Tibial artery (tissue), 4 donors: ENCODE data around the gene CLEC4F.
"Not testable (repeated sequence)": the region's sequence is repeated elsewhere in the genome, so short reads cannot be mapped to it uniquely, and the experiment has no call there.

ENCODE experiments used
- DNase-seq, 2 donors: peaks; one replicate each; pipeline ENCODE4 v3.0.0-alpha.2; 2019
- H3K27ac ChIP-seq, 2 donors: fragments of 200-600 bp; sonication (generic) in 1 of 2; 1 replicate in 1 of 2; 2 replicates in 1 of 2; pipeline ENCODE4 v1.5.1; 2018 to 2019; ENCODE audit warnings: mild to moderate bottlenecking in 1 of 2
- H3K27me3 ChIP-seq, 2 donors: fragments of 200-600 bp; sonication (generic) in 1 of 2; one replicate each; pipeline versions ENCODE4 v1.5.1 to v1.6.0; 2016 to 2019
- H3K36me3 ChIP-seq, 3 donors: fragments of 200-600 bp; sonication (generic) in 2 of 3; one replicate each; pipeline ENCODE4 v1.5.1; 2016 to 2019; ENCODE audit warnings: mild to moderate bottlenecking in 2 of 3
- H3K4me1 ChIP-seq, 4 donors: fragments of 200-600 bp; sonication (generic) in 2 of 4; 1 replicate in 3 of 4; 2 replicates in 1 of 4; pipeline ENCODE4 v1.5.1; 2016 to 2019
- H3K4me3 ChIP-seq, 2 donors: fragments of 200-600 bp; sonication (generic) in 1 of 2; 1 replicate in 1 of 2; 2 replicates in 1 of 2; pipeline ENCODE4 v1.5.1; 2018 to 2019; ENCODE audit warnings: mild to moderate bottlenecking in 2 of 2
- H3K9me3 ChIP-seq, 3 donors: fragments of 200-600 bp; sonication (generic) in 1 of 3; one replicate each; pipeline ENCODE4 v1.5.1; 2016 to 2019
- CTCF ChIP-seq, 2 experiments: fragments of 200-600 bp in 1 of 2; fragments of 450-650 bp in 1 of 2; IDR thresholded peaks; one replicate each; pipeline ENCODE4 v1.5.1; 2017 to 2019; ENCODE audit warnings: antibody characterized with exemption in 2 of 2, mild to moderate bottlenecking in 1 of 2, moderate library complexity in 1 of 2
- intact Hi-C: fragments of 100-400 bp; cut with DNase I; formaldehyde crosslinking; loops from one replicate; pipeline ENCODE4 v1.15.0; 2023; ENCODE audit warnings: low total_unique reads

Gene CLEC4F

GRCh38 chr2:70801607-70802263 is 18.7 kb downstream of the CLEC4F start:
- H3K4me3 ChIP-seq: no peak overlapping the region
- intact Hi-C loops: no loop called here

GRCh38 chr2:70799706-70800105 is 20.7 kb downstream of the CLEC4F start:
- TF ChIP-seq CTCF (IDR thresholded peaks at IDR 0.05): no peak
- peaks cover 0 to 17% of the 10 kb centered on the region in 2 donors for H3K27me3 ChIP-seq
- no peak for DNase-seq
- H3K4me3 ChIP-seq: no peak overlapping the region
- no peaks in the 10 kb centered on the region for H3K36me3 ChIP-seq
- peaks cover 0 to 10% (median 1%) of the 10 kb centered on the region in 3 donors for H3K9me3 ChIP-seq
- intact Hi-C loops: no loop called here
- H3K27ac ChIP-seq: no peak overlapping the region
- no peaks in the 10 kb centered on the region for H3K4me1 ChIP-seq

More at GRCh38 chr2:70801607-70802263, 18.7 kb downstream of the CLEC4F start:
- TF ChIP-seq CTCF (IDR thresholded peaks at IDR 0.05): no peak
- Histone ChIP-seq H3K27me3 (peaks cover 0 to 7% of the 10 kb centered on the region in 2 donors), H3K27ac (no peak overlapping the region), H3K4me1 (no peaks in the 10 kb centered on the region), H3K9me3 (peaks cover 0 to 10% (median 4%) of the 10 kb centered on the region in 3 donors), H3K36me3 (no peaks in the 10 kb centered on the region)
- no peak for DNase-seq

- H3K4me1 ChIP-seq, DNase-seq, H3K4me3 ChIP-seq, H3K9me3 ChIP-seq, H3K36me3 ChIP-seq, H3K27ac ChIP-seq, intact Hi-C loops: not testable (repeated sequence)
- peaks cover 0 to 27% of the 10 kb centered on the region in 2 donors for H3K27me3 ChIP-seq
These were observed 22.4 kb downstream of the CLEC4F start for GRCh38 chr2:70797996-70798395.

- Histone ChIP-seq H3K9me3 (peaks cover 0 to 10% (median 0%) of the 10 kb centered on the region in 3 donors), H3K4me1 (no peaks in the 10 kb centered on the region), H3K4me3 (no peak overlapping the region), H3K27me3 (peaks cover 0 to 27% of the 10 kb centered on the region in 2 donors), H3K27ac (no peak overlapping the region), H3K36me3 (no peaks in the 10 kb centered on the region)
- intact Hi-C loops: no loop called here
- no peak for TF ChIP-seq CTCF (IDR thresholded peaks at IDR 0.05)
- DNase-seq: no peak
These were observed 22.9 kb downstream of the CLEC4F start for GRCh38 chr2:70797506-70797905.

GRCh38 chr2:70796262-70796661 is 24.1 kb downstream of the CLEC4F start:
- no peak for DNase-seq
- TF ChIP-seq CTCF (IDR thresholded peaks at IDR 0.05): no peak
- intact Hi-C loops: no loop called here
- no peak overlapping the region for H3K27ac ChIP-seq
- H3K4me1 ChIP-seq: no peaks in the 10 kb centered on the region
- H3K4me3 ChIP-seq: no peak overlapping the region
- H3K36me3 ChIP-seq: no peaks in the 10 kb centered on the region
- peaks cover 0 to 10% (median 0%) of the 10 kb centered on the region in 3 donors for H3K9me3 ChIP-seq
- H3K27me3 ChIP-seq: peaks cover 0 to 39% of the 10 kb centered on the region in 2 donors

- Histone ChIP-seq H3K27ac (no peak overlapping the region), H3K9me3 (peaks cover 0 to 10% (median 0%) of the 10 kb centered on the region in 3 donors), H3K27me3 (peaks cover 0 to 46% of the 10 kb centered on the region in 2 donors), H3K4me1 (peaks cover 0 to 4% (median 2%) of the 10 kb centered on the region in 4 donors), H3K36me3 (no peaks in the 10 kb centered on the region), H3K4me3 (no peak overlapping the region)
- DNase-seq: no peak
- intact Hi-C loops: no loop called here
- TF ChIP-seq CTCF (IDR thresholded peaks at IDR 0.05): no peak
These were observed 25.0 kb downstream of the CLEC4F start for GRCh38 chr2:70795164-70795995.
